Right kidney (tissue), 1 donor: Measurements from ENCODE around the gene KCTD2.
"Not testable (repeated sequence)": the region's sequence is repeated elsewhere in the genome, so short reads cannot be mapped to it uniquely, and the experiment has no call there.

Experiments used
- DNase-seq: peaks from one replicate; pipeline ENCODE4 v3.0.0-alpha.2; 2016

Gene KCTD2

GRCh38 chr17:75019146-75019545 lies 27.9 kb upstream of the KCTD2 start:
- no peak for DNase-seq

- no peak for DNase-seq
Observed at GRCh38 chr17:75019710-75020109, 27.3 kb upstream of the KCTD2 start.

DNA sequence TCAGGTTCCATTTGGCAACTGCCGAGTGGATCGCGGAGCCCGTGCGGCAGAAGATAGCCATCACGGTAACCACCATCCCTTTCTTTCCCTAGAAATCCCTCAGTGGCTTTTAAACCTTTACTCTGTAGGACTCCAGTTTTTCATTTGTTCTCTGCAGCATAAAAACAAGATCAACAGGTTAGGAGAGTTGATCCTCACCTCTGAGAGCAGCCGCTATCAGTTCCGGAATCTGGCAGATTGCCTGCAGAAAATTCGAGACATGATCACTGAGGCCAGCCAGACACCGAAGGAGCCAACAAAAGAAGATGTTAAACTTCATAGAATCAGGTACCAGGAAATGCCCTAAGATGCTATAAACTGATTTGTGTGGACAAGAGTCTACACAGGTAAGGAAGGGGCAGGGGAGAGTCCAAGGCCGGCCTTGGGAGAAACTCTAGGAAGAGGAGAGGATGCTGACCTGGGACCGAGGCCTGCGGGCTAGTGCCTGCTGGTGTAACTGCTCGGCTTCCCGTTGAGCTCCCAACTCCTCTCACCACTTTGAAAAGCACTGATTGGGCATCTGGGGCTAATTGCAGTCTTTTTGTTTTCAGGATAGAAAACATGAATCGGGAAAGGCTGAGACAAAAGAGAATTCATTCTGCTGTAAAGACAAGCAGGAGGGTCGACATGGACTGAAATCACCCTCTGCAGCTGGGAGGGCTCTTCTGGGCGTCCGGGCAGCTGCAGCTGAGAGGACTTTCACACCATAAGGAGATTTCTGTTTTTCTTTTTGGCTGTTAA lies 26.5 kb upstream of the KCTD2 start:
- DNase-seq = no peak

- DNase-seq = no peak
Observed at GRCh38 chr17:75024686-75025397, 22.2 kb upstream of the KCTD2 start.

DNA sequence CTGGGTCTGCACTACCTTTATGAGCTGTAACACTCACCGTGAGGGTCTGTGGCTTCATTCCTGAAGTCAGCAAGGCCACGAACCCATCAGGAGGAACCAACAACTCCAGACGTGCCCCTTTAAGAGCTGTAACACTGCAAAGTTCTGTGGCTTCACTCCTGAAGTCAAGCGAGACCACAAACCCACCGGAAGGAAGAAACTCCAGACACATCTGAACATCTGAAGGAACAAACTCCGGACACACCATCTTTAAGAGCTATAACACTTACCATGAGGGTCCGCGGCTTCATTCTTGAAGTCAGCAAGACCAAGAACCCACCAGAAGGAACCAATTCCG lies 21.7 kb upstream of the KCTD2 start:
- DNase-seq = not testable (repeated sequence)

DNA sequence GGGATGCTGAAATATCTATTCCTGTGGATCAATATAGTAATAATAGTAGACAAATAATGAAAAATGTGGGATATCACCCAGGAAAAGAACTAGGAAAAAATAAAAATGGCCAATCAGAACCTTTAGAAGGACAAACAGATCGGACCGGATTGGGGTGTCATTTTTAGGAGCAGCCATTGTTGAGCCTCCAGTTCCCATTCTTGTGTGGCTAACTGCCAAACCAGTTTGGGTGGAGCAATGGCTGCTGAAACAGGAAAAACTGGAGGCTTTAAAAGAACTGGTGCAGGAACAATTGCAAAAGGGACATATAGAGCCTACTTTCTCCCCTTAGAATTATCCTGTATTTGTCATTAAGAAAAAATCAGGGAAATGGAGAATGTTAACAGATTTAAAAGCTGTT lies 20.4 kb upstream of the KCTD2 start:
- not testable (repeated sequence) for DNase-seq

GRCh38 chr17:75030161-75030560 lies 16.9 kb upstream of the KCTD2 start:
- no peak for DNase-seq

DNA sequence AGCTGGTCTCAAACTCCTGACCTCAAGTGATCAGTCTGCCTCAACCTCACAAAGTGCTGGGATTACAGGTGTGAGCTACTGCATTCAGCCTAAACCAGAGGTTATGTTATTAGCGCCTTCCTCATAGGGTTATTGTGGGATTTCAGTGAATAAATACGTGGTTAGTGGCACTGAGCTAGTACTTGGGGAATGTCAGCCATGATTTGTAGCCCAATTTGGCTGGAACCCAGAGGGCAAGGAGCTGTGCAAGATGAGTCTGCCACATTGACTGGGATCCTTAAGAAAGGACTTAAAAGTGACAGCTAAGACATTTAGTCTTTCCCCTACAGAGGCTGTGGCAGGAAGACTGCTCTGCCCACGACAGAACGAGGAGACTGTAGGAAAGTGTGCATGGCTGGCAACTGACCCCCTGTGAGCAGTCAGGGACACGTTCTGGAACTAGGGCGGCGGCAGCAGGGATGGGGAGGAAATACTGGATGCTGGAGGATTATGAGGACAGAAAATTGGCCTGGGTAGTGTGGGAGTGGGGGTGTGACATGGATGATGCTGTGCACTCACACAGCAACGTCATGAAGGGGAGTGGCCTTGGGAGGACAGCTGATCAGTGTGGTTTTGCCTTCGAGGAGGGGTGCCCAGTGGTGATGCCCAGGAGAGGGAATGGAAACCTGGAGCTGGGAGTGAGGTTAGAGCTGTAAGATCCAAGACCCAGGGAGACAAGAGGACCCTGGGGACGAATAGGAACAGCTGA lies 14.9 kb upstream of the KCTD2 start:
- DNase-seq = peak; percentile 37

- DNase-seq = peak; percentile 42
Observed at GRCh38 chr17:75032720-75033280, 14.2 kb upstream of the KCTD2 start.

- peak; percentile 91 for DNase-seq
Observed at GRCh38 chr17:75033346-75034235, 13.4 kb upstream of the KCTD2 start.

- peak; percentile 92 for DNase-seq
Observed at GRCh38 chr17:75034236-75034908, 12.7 kb upstream of the KCTD2 start.

DNA sequence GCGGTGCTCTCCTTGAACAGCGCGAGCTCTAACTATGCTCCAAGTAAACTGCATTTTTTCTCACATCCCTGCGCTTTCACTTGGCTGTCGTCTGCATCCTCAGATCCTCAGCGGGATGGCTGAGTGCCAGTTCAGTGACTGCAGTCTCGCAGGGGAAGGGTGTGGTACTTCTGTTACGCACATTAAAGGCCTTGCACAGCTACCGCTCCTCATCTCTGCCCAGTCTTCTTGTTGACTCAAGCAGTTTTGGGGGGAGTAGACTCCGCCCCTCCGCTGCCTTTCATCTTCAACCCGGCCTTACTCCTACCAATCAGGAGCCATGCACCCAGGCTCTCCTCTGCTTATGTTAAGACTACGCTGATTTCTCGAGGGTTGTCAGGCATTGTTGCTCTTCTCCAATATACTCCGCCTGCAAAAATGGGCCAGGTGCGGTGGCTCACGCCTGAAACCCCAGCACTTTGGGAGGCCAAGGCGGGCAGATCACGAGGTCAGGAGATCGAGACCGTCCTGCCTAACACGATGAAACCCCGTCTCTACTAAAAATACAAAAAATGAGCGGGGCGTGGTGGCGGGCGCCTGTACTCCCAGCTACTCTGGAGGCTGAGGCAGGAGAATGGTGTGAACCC lies 10.3 kb upstream of the KCTD2 start:
- no peak for DNase-seq

DNA sequence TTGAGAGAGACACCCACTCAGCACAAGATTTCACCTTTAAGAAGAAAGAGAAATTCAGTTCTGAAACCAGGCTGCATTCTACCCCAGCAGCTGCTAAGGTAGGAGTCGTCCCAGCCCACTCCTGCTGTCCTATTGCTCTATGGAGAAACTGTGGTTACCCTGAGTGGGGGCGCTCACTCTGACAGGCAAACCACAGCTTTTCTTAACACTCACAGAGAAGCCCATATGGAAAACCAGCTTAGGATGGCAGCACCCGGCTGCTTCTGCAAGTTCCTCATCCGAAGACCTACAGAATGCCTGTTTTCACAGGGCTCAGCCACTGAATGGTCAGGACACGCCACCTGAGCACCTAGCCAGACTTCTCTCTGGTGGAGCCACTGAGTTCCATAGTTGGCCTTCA lies 7.8 kb upstream of the KCTD2 start:
- DNase-seq = no peak

GRCh38 chr17:75041656-75042280 lies 5.3 kb upstream of the KCTD2 start:
- DNase-seq = no peak

DNA sequence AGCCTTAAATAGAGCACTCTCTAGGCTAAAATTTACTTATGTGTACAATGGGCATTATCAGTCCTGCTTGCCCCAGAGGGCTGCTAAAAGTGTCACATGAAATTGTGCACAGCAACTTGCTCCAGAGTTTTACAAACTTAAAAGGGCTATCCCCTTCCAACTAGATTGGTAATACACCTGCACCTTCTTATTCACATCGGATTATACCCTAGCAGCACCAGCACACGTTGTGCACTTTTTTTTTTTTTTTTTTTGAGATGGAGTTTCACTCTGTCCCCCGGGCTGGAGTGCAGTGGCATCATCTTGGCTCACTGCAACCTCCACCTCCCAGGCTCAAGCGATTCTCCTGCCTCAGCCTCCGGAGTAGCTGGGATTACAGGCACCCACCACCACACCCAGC lies 3.2 kb upstream of the KCTD2 start:
- not testable (repeated sequence) for DNase-seq

- DNase-seq = no peak
Observed at GRCh38 chr17:75044716-75045115, 2.3 kb upstream of the KCTD2 start.

GRCh38 chr17:75045946-75046406 lies 1.0 kb upstream of the KCTD2 start:
- not testable (repeated sequence) for DNase-seq

DNA sequence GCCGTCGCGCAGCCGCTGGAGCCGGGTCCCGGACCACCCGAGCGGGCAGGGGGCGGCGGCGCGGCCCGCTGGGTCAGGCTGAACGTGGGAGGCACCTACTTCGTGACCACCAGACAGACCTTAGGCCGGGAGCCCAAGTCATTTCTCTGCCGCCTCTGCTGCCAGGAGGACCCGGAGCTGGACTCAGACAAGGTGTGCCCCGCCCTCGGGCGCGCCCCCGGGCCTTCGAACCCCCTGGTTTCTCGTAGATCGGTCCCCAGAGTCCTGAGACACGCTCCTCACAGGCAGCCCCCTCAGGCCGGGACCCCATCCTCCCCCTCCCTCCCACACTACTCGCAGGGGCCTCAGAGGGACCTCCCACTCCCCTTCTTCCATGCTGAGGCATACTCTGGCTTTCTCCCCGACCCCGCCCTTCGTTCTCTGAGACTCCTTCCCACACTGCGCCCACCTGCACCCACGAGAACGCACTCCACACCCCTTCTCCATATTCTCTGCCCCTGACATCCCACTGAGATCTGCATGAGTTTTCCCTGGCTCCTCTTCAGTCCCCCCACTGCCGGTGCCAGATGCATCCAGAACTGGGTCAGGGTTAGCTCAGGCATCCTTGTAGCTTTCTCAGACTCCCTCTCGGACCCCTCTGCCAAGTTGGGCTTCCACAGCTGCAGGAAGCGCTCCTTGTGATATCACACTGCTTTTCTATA lies 523 bp downstream of the KCTD2 start:
- DNase-seq = peak; percentile 55

- DNase-seq = no peak
Observed at GRCh38 chr17:75048249-75048878, 1.3 kb downstream of the KCTD2 start.
